Measurements from ENCODE around the gene TTC6.

DNA sequence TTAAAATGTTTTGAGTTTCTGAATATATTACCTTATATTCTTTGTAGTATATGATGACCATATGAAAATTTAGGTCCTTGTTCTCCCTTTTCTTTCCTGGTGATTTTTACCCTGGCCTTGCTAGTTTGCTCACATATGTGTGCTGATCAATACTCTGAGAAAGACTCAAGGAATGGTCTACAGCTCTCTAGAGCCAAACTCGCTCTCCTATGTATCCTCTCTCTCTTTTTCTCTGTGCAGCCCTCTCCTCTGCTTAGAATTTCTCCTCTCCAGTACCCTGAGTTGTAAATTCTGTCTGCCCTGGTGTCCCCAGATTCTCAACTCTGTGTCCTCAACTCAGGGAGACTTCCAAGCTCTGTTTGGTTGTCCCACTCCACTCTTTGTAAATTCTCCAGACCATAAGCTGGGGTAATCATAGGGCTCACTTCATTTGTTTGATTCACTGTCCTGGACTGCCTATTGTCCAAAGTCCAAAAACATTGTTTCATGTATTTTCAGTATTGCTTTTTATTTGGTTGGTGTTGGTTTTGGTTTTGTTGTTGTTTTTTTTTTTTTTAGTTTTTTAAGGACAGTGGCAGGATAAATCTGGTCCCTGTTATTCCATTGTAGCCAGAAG is 41.4 kb upstream of the TTC6 start:
- no peak for TF ChIP-seq POLR2AphosphoS5 (IDR thresholded peaks at IDR 0.05)
- TF ChIP-seq, protein P1, sequence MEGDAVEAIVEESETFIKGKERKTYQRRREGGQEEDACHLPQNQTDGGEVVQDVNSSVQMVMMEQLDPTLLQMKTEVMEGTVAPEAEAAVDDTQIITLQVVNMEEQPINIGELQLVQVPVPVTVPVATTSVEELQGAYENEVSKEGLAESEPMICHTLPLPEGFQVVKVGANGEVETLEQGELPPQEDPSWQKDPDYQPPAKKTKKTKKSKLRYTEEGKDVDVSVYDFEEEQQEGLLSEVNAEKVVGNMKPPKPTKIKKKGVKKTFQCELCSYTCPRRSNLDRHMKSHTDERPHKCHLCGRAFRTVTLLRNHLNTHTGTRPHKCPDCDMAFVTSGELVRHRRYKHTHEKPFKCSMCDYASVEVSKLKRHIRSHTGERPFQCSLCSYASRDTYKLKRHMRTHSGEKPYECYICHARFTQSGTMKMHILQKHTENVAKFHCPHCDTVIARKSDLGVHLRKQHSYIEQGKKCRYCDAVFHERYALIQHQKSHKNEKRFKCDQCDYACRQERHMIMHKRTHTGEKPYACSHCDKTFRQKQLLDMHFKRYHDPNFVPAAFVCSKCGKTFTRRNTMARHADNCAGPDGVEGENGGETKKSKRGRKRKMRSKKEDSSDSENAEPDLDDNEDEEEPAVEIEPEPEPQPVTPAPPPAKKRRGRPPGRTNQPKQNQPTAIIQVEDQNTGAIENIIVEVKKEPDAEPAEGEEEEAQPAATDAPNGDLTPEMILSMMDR (IDR thresholded peaks at IDR 0.05 in 8 of 11, conservative IDR thresholded peaks at IDR 0.05 in 3 of 11) = no peak
- no peak for TF ChIP-seq POLR2A (IDR thresholded peaks at IDR 0.05)
